Kidney (tissue), 14 donors: ENCODE measurements around the gene COL4A6. TPM values are rescaled to one million over a fixed set of nuclear protein-coding genes. Genes with fewer than 3 reads are reported as not detected.

ENCODE experiments used
- DNase-seq, 5 donors: peaks; one replicate each; pipeline ENCODE4 v3.0.0-alpha.2; 2013 to 2020
- FAIRE-seq: peaks from 2 replicates; lab custom pipeline; 2012; peaks lifted over from hg19 to GRCh38; lab: Jason Lieb, UNC
- H3K27ac ChIP-seq, 2 donors: one replicate each; pipeline ENCODE4 v1.7.0; 2013; ENCODE audit warnings: low read depth in 2 of 2, low read length in 2 of 2, inconsistent platforms in 1 of 2
- H3K27me3 ChIP-seq: one replicate; pipeline ENCODE4 v1.7.1; 2013; ENCODE audit warnings: low read length, inconsistent platforms; ENCODE audit not compliant: control insufficient read depth, insufficient read depth
- H3K36me3 ChIP-seq, 3 donors: one replicate each; pipeline versions ENCODE4 v1.7.0 to v1.7.1; 2013; ENCODE audit warnings: low read length in 3 of 3, control low read depth in 1 of 3, inconsistent platforms in 1 of 3; ENCODE audit not compliant: insufficient read depth in 3 of 3, control insufficient read depth in 2 of 3
- H3K4me1 ChIP-seq, 3 donors: one replicate each; pipeline versions ENCODE4 v1.7.0 to v1.7.1; 2013; ENCODE audit warnings: low read length in 3 of 3, inconsistent platforms in 1 of 3, low read depth in 1 of 3; ENCODE audit not compliant: control insufficient read depth in 2 of 3, insufficient read depth in 2 of 3
- H3K4me3 ChIP-seq, 3 donors: one replicate each; pipeline versions ENCODE4 v1.7.0 to v1.8.1; 2013; ENCODE audit warnings: low read length in 3 of 3, control low read depth in 1 of 3, inconsistent platforms in 1 of 3
- H3K9ac ChIP-seq, 3 donors: one replicate each; pipeline versions ENCODE4 v1.7.0 to v1.7.1; 2013; ENCODE audit warnings: low read length in 3 of 3, control low read depth in 1 of 3, inconsistent platforms in 1 of 3
- H3K9me3 ChIP-seq, 3 donors: one replicate each; pipeline versions ENCODE4 v1.7.0 to v1.7.1; 2013; ENCODE audit warnings: low read length in 3 of 3, control low read depth in 1 of 3, inconsistent platforms in 1 of 3; ENCODE audit not compliant: control insufficient read depth in 2 of 3, insufficient read depth in 1 of 3
- intact Hi-C: fragments of 100-400 bp; cut with DNase I; formaldehyde crosslinking; loops from one replicate; pipeline ENCODE4 v1.11.1; 2022
- polyA plus RNA-seq: library from polyadenylated mRNA; stranded (reverse); fragments of 350-450 nt; fragmentation: Illumina TruSeq; extraction: RNeasy Lipid Tissue Mini Kit (QIAGEN cat#74804); gene quantifications from one replicate; pipeline ENCODE4 v1.2.3, GENCODE V29; 2014; ENCODE audit warnings: low read depth, low replicate concordance; ENCODE audit not compliant: insufficient read depth
- total RNA-seq: library from RNA; stranded (reverse); fragmentation: NEBNext Ultra II Directional; extraction: Animal tissue kit (Norgen Biotek cat#: 25700); gene quantifications from one replicate; pipeline ENCODE4 v1.2.1, GENCODE V29; 2021
- TF ChIP-seq, protein P1 (sequence below): IDR thresholded peaks from 3 replicates; pipeline ENCODE4 v1.5.1; 2012; ENCODE audit warnings: mild to moderate bottlenecking, moderate library complexity, borderline replicate concordance; ENCODE audit not compliant: insufficient read depth; ENCODE audit errors: extremely low read depth
- donor health status: control.
- donor health status: control.
- donor health status: control.
- donor health status: control.
- donor health status: control.
- donor health status: DM: yes; HTN: yes; CAD: no.
- donor health status: Normal renal cell carcinoma (clear cell type).

The COL4A6 gene
- total and polyA plus RNA-seq, 2 donors from 2014 or later = 3.3 to 4.1 TPM

GRCh38 chrX:108162265-108162664 is 276.0 kb downstream of the COL4A6 start:
- no peaks in the 10 kb centered on the region for H3K4me1 ChIP-seq
- DNase-seq (no peak), FAIRE-seq (no peak)
- intact Hi-C loops = no loop called here
- no peak overlapping the region for H3K4me3 ChIP-seq
- H3K9ac ChIP-seq = no peak overlapping the region
- TF ChIP-seq, protein P1, sequence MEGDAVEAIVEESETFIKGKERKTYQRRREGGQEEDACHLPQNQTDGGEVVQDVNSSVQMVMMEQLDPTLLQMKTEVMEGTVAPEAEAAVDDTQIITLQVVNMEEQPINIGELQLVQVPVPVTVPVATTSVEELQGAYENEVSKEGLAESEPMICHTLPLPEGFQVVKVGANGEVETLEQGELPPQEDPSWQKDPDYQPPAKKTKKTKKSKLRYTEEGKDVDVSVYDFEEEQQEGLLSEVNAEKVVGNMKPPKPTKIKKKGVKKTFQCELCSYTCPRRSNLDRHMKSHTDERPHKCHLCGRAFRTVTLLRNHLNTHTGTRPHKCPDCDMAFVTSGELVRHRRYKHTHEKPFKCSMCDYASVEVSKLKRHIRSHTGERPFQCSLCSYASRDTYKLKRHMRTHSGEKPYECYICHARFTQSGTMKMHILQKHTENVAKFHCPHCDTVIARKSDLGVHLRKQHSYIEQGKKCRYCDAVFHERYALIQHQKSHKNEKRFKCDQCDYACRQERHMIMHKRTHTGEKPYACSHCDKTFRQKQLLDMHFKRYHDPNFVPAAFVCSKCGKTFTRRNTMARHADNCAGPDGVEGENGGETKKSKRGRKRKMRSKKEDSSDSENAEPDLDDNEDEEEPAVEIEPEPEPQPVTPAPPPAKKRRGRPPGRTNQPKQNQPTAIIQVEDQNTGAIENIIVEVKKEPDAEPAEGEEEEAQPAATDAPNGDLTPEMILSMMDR = no peak
- H3K27ac ChIP-seq = no peak overlapping the region
- H3K36me3 ChIP-seq = no peaks in the 10 kb centered on the region
- H3K27me3 ChIP-seq = peaks cover 2% of the 10 kb centered on the region
- H3K9me3 ChIP-seq = no peaks in the 10 kb centered on the region

GRCh38 chrX:108160309-108160708 is 277.9 kb downstream of the COL4A6 start:
- H3K4me3 ChIP-seq = no peak overlapping the region
- H3K27me3 ChIP-seq = peaks cover 2% of the 10 kb centered on the region
- no peak overlapping the region for H3K27ac ChIP-seq
- H3K4me1 ChIP-seq = no peaks in the 10 kb centered on the region
- H3K36me3 ChIP-seq = no peaks in the 10 kb centered on the region
- DNase-seq = no peak
- intact Hi-C loops = no loop called here
- no peak for FAIRE-seq
- TF ChIP-seq, protein P1 = no peak
- H3K9ac ChIP-seq = no peak overlapping the region
- no peaks in the 10 kb centered on the region for H3K9me3 ChIP-seq

DNA sequence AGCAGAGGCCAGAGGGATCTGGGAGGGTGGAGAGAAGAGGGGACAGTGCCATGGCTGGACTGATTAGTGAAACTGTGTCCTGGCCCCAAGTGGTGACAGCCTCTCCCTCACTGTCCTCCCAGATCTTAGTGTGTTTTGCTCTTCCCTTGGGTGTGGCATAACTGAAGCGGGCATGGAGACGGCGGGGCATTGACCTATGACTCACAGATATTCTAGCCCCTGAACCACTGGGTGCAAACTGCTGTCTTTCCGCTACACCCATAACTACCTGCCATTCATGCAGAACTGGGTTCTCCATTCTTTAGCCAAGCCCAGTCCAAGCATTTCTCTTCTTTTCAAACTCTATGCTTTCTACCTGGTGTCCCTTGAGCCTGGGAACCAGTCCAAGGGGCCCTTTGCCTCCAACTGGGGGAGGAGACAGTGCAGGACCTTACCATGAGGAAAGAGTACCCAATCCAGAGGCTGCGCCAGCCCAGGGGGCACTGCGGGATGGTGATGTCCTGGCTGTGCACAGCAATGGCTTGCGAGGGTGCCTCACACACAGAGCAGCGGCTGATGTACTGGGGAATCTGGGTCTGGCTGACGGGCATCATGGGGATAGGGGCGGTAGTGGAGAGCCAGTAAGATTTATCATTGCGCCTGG is 279.1 kb downstream of the COL4A6 start:
- FAIRE-seq = no peak
- peaks cover 2% of the 10 kb centered on the region for H3K27me3 ChIP-seq
- intact Hi-C loops = no loop called here

More for the DNA sequence above, 279.1 kb downstream of the COL4A6 start:
- Histone ChIP-seq H3K27ac (no peak overlapping the region), H3K9ac (no peak overlapping the region), H3K36me3 (no peaks in the 10 kb centered on the region), H3K9me3 (no peaks in the 10 kb centered on the region), H3K4me1 (no peaks in the 10 kb centered on the region), H3K4me3 (no peak overlapping the region)
- no peak for DNase-seq
- TF ChIP-seq, protein P1 = no peak
